ENCODE measurements around the gene DRC3.
"Not testable (repeated sequence)": the region's sequence is repeated elsewhere in the genome, so short reads cannot be mapped to it uniquely, and the experiment has no call there.

Gene DRC3

GRCh38 chr17:17972126-17972951, at the start of gene DRC3, which contains the start of gene TOM1L2:
Gene DRC3 (plus strand): TSS chr17:17972862. CDS start chr17:17977599, 4,737 bp downstream.
Gene TOM1L2 (minus strand): TSS chr17:17972400. CDS start chr17:17972313, 87 bp downstream.
- peak; percentile 99 for DNase-seq

DNA sequence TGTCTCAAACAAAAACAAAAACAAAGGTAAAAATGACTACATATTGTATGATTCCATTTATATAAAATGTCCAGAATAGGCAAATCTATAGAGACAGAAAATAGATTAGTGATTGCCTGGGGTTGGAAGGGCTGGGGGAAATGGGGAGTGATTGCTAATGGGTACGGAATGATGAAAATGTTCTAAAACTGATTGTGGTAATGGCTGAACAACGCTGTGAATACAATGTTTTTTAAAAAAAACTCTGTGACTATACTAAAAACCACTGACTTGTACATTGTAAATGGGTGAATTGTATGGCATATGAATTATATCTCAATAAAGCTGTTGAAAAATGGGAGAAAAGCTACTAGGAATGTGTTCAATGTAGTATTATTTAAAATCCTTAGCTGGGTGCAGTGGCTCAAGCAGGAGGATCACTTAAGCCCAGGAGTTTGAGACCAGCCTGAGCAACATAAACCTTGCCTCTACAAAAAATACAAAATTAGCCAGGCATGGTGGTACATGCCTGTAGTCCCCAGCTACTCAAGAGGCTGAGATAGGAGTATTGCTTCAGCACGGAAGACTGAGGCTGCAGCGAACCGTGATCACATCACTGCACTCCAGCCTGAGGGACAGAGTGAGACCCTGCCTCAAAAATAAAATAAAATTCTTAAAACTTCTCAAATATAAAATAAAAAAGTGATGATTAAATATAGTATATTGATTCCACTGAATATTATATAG, 48.4 kb upstream of the DRC3 start:
- no peak for DNase-seq

DNA sequence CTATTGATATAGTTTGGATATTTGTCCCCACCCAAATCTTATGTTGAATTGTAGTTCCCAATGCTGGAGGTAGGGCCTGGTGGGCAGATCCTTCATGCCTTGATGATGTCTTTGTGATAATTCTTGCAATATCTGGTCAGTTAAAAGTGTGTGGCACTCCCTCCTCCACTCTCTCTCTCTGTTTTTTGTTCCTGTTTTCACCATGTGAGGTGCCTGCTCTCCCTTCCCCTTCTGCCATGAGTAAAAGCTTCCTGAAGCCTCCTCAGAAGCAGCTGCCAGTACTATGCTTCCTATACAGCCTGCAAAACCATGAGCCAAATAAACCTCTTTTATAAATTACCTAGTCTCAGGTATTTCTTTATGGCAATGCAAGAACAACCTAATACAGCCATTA, 47.8 kb upstream of the DRC3 start:
- DNase-seq, result no peak

DNA sequence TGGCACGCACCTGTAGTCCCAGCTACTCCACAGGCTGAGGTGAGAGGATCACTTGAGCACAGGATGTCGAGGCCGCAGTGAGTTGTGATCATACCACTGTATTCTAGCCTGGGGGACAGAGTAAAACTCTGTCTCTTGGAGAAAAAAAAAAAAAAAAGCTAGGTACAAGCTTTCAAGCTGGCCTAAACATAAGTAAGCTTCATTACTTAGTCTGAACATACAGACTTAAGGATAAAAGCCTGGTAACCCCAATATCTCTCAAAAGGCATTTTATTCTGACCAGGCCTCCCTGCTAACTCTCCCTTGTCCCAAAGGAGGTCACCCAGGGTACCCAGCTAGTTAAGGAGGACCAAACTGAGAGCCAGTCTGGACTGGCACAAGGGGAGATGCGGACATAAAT, 46.6 kb upstream of the DRC3 start:
- DNase-seq, result no peak

DNA sequence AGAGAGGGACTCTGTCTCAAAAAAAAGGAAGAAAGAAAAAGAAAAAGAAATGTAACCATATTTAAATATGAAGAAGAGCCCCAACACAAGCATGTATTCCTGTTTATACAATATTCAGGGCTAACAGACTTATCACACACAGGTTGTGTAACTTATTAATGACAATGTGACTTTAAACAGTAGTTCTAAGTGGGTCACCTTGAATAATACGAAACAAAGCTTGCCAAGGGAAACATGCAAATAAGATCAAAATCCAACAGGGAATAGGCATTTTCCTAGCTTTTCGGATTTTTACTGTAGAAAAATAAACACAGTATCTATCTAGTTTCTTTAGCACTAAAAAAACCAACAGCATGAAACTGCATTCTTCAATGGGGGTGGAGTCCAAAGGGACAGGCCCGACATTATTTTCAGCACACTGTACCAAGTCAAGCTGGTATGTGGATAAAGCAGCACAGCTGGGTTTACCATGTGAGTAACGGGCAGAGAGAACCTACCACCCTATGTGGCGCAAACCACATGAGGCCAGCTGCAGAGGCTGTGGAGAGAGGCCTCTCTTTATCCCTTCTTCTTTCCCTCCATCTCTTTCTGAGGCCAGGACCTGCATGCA, 45.7 kb upstream of the DRC3 start:
- no peak for DNase-seq

- no peak for DNase-seq
Observed at GRCh38 chr17:17928398-17929287, 44.0 kb upstream of the DRC3 start.

- no peak for DNase-seq
Observed at GRCh38 chr17:17929655-17930380, 42.8 kb upstream of the DRC3 start.

GRCh38 chr17:17930674-17931073, 42.0 kb upstream of the DRC3 start:
- no peak for DNase-seq

- no peak for DNase-seq
Observed at GRCh38 chr17:17931159-17931558, 41.5 kb upstream of the DRC3 start.

GRCh38 chr17:17933775-17934174, 38.9 kb upstream of the DRC3 start:
- DNase-seq, result no peak

- DNase-seq, result no peak
Observed at GRCh38 chr17:17934214-17934613, 38.4 kb upstream of the DRC3 start.

- no peak for DNase-seq
Observed at GRCh38 chr17:17934806-17935205, 37.9 kb upstream of the DRC3 start.

DNA sequence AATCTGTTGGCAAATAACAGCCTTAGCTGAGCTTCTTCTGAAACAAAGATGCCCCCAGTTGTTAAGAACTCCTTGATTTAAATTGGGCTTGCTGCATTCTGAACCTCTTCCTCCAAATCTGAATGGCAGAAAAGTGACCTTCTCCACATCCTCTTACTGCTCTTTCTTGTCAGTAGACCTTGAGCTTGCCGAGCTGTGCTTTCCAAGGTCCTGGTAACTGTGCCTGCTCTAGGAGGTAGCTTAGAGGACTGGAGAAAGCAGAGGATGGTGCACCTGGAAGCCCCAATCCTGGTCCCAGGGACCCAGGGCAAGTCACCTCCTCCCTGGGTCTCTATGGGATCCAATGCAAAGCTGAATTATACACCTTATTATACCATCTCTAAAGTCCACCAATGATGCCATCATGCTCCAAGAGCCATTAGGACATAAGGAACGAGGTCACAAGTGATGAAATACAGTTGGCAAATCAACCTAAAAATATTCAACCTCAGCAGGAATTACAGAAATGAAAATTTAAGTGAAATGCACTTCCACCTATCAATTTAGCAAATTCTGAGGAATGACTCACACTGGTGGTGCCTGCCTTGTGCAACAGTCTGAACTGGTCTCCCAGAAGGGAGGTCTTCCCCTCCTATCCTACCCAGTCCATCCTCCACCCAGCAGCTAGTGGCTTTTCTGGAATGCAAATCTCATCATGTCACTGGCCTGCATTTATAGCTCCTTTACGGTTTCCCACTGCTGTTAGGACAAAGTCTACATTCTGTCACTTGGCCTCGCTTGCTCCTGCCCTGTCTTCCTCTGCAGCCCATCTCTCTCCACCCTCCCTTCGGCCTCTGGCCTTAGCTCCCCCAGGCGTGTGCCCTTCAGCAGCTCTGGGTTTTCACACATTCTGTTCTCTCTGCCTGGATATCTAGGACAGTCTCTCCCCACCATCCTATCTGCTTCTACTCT, 37.1 kb upstream of the DRC3 start:
- no peak for DNase-seq

DNA sequence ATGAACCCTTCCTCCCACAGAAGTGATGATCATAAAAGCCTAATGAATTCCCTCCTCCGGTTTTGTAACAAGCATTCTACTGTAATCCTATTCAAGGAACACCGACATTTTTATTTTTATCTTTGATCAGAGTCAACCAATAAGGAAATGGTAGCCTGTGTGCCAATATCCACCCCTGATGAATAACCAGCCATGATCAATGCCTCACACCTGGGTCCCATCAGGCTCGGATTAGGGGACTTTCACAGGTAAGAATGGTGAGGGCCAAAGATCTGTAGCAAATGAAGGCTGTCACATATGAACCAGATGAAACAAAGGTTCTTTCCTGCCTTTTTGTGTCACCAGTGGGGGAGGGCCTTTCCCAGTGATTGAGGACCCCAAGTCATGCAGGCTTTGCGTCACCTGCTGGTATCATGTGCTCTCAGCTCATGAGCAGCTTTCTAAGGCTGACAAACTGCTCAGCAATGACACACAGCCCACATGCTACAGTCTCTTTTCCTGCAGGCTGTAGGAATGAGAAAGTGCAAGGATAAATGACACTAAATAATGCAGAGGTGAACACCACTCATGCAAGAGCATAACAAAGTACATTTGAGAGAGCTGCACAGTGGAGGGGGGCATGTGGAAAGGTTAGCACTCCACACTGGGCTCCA, 35.3 kb upstream of the DRC3 start:
- DNase-seq, result no peak

GRCh38 chr17:17937958-17938357, 34.7 kb upstream of the DRC3 start:
- no peak for DNase-seq

DNA sequence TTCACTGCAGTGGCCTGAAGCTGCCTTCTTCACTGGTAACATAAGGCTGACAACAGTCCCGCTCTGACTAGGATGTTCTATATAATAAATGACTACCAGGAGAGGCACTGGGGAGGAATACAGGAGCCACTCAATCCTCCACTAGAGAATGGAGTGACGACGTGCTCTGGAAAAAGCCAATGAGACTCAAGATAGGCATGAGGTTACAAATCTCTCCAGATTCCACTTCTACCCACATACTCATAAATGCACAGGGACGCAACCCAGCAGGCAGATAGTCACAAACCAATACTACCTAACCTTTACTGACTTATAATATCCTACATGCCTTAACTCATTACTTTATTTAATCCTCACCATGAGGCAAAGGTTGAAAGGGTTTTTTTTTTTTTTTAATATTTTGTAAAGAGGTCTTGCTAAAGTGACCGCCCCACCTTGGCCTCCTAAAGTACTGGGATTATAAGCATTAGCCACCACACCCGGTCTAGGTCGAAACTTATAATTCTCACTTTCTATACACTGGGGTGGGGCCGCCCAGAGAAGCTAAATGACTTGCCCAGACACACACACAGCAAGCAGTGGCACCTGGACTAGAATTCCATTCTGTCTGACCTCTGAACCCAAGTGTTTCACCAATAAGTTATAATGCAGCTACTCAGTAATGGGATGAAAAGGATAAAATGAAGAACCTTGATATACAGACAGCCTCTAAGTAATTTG, 34.1 kb upstream of the DRC3 start:
- no peak for DNase-seq

DNA sequence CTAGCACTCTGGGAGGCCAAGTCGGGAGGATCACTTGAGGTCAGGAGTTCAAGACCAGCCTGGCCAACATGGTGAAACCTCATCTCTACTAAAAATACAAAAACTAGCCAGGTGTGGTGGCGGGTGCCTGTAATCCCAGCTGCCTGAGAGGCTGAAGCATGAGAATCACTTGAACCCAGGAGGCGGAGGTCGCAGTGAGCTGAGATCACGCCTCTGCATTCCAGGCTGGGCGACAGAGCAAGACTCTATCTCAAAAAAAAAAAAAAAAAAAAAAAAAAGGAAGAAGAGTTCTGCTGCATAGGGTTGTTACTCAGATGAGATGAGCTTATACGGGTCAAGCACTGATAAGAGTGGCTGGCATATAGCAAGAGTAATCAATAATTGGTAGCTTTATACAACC, 32.7 kb upstream of the DRC3 start:
- DNase-seq, result not testable (repeated sequence)

DNA sequence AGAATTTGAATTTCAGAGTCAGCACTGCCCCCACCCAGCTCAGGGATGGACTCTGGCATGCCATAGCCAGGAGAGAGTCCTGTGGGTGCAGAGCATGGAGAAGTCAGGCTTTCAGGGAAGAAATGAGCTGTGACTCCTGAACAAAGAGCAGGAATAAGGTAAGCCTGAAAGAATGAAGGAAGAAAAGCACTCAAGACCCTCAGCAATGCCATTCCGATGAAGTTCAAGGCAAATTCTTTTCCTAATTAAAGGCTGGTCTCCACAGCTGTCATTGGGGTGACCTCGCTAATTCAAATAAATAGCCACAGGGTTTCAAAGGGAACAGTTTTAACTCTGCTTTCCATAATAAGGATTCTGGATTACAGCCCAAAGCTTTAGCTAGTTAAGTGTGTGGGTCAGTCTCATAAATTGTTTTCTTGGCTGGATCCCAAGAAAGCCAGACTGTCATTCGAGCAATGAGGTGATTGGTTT, 32.2 kb upstream of the DRC3 start:
- peak; percentile 20 for DNase-seq

- DNase-seq, result no peak
Observed at GRCh38 chr17:17941015-17941414, 31.6 kb upstream of the DRC3 start.
